ENCODE measurements around the gene MPPED2. TPM values are rescaled to one million over a fixed set of nuclear protein-coding genes. Genes with fewer than 3 reads are reported as not detected.

Gene MPPED2
- total RNA-seq, 1 experiment from 2014 or later = 2.4 TPM

GRCh38 chr11:30467176-30467575 lies 119.0 kb downstream of the MPPED2 start:
- no peak for TF ChIP-seq SOX15 (CRISPR knock-in tag; IDR thresholded peaks at IDR 0.05)
- no peak for TF ChIP-seq USF2 (CRISPR knock-in tag; IDR thresholded peaks at IDR 0.05)
- no peak for TF ChIP-seq NR3C1 (CRISPR knock-in tag; conservative IDR thresholded peaks at IDR 0.05; ENCODE audit: low read depth)
- no peak for TF ChIP-seq ATF6 (CRISPR knock-in tag; IDR thresholded peaks at IDR 0.05)
- no peak for TF ChIP-seq ATF2 (CRISPR knock-in tag; IDR thresholded peaks at IDR 0.05; ENCODE audit: borderline replicate concordance, low read depth)
- no peak for TF ChIP-seq OVOL2 (CRISPR knock-in tag; IDR thresholded peaks at IDR 0.05; ENCODE audit: borderline replicate concordance)
- TF ChIP-seq ZBTB21 (CRISPR knock-in tag; IDR thresholded peaks at IDR 0.05; ENCODE audit: borderline replicate concordance) = no peak
- TF ChIP-seq ZNF263 (CRISPR knock-in tag; IDR thresholded peaks at IDR 0.05; ENCODE audit: low read depth) = no peak
- TF ChIP-seq NR1H2 (CRISPR knock-in tag; IDR thresholded peaks at IDR 0.05) = no peak
- no peak for TF ChIP-seq JUN (CRISPR knock-in tag; IDR thresholded peaks at IDR 0.05)
- no peak for TF ChIP-seq ARID4B (CRISPR knock-in tag; IDR thresholded peaks at IDR 0.05; ENCODE audit: borderline replicate concordance)
- no peak for TF ChIP-seq MXD4 (CRISPR knock-in tag; IDR thresholded peaks at IDR 0.05; ENCODE audit: borderline replicate concordance)
- no peak for TF ChIP-seq ZNF416 (CRISPR knock-in tag; IDR thresholded peaks at IDR 0.05)
- TF ChIP-seq IRF2 (CRISPR knock-in tag; IDR thresholded peaks at IDR 0.05; ENCODE audit: borderline replicate concordance, low read depth) = no peak
- TF ChIP-seq ZNF281 (CRISPR knock-in tag; IDR thresholded peaks at IDR 0.05) = no peak
- no peak for TF ChIP-seq CREM (CRISPR knock-in tag; IDR thresholded peaks at IDR 0.05)
- no peak for TF ChIP-seq RELA (CRISPR knock-in tag; IDR thresholded peaks at IDR 0.05; ENCODE audit: borderline replicate concordance)
- TF ChIP-seq CDX4 (CRISPR knock-in tag; IDR thresholded peaks at IDR 0.05; ENCODE audit: borderline replicate concordance) = no peak
- TF ChIP-seq GABPB1 (CRISPR knock-in tag; IDR thresholded peaks at IDR 0.05) = no peak
- TF ChIP-seq NR2C2 (CRISPR knock-in tag; IDR thresholded peaks at IDR 0.05) = no peak
- CTCF ChIA-PET = no interaction called here
- DNase-seq (ENCODE audit: low spot score) (no peak), ATAC-seq (no peak; the same call in 1 of the 2 replicates)
- POLR2A ChIA-PET = no interaction called here
- Mint-ChIP-seq H3K4me3 (no peak overlapping the region), H3K27me3 (ENCODE audit: low read depth) (no peaks in the 10 kb centered on the region; the same call in 1 of the 2 replicates), H3K9me3 (no peaks in the 10 kb centered on the region), H3K36me3 (no peaks in the 10 kb centered on the region), H3K27ac (no peak overlapping the region), H3K4me1 (peaks cover 25% of the 10 kb centered on the region)
